H1 (cell line): ENCODE results near the gene FCHSD1. TPM values are rescaled to one million over a fixed set of nuclear protein-coding genes. Genes with fewer than 3 reads are reported as not detected.

Source experiments
- BRCA1 ChIP-seq: IDR thresholded peaks from 2 replicates; pipeline ENCODE4 v1.6.1; 2012; ENCODE audit warnings: low read depth, low read length, improper control_type of control experiment
- KDM4A ChIP-seq: IDR thresholded peaks from one replicate; pipeline ENCODE4 v1.7.1; 2012; ENCODE audit warnings: low read depth, mild to moderate bottlenecking, moderate library complexity, low read length, inconsistent platforms; ENCODE audit not compliant: severe bottlenecking
- POU5F1 ChIP-seq: IDR thresholded peaks from 2 replicates; pipeline ENCODE4 v1.6.1; 2011; ENCODE audit warnings: low read depth, mild to moderate bottlenecking, low read length, moderate library complexity
- polyA plus RNA-seq, 7 experiments: library from polyadenylated mRNA; depleted of rRNA in 3 of 7; stranded (reverse) in 5 of 7; unstranded in 2 of 7; fragments of >200 nt in 5 of 7; fragments of 200-250 nt in 2 of 7; gene quantifications; 1 replicate in 5 of 7; 2 replicates in 1 of 7; 4 replicates in 1 of 7; pipeline versions ENCODE4 v1.2.1 to v1.2.3, GENCODE V29; 2011 to 2013; ENCODE audit warnings: missing spikeins in 2 of 7, mixed read lengths in 2 of 7
- total RNA-seq: library from RNA; stranded (reverse); fragmentation: NEBNext Ultra II Directional; extraction: Animal tissue kit (Norgen Biotek cat#: 25700); gene quantifications from 2 replicates; pipeline ENCODE4 v1.2.1, GENCODE V29; 2021

Gene FCHSD1
- total and polyA plus RNA-seq, 2 of the 8 experiments (the other 6 are each of a cell fraction or from before 2014, with no cell fraction given): 22.0 to 30.1 TPM

GRCh38 chr5:141628175-141628788 is 22.9 kb downstream of the FCHSD1 start (continued):
- TF ChIP-seq POU5F1: no peak
- no peak for TF ChIP-seq BRCA1
- TF ChIP-seq KDM4A: no peak
